Putamen (tissue), 1 donor: ENCODE data around the gene SLC34A3.
A peak's percentile ranks its signal among the peaks of the same experiment; 100 is the strongest.

Experiments used
- DNase-seq: peaks from one replicate; pipeline ENCODE4 v3.0.0-alpha.2; 2016; ENCODE audit warnings: low spot score

SLC34A3 gene

DNA sequence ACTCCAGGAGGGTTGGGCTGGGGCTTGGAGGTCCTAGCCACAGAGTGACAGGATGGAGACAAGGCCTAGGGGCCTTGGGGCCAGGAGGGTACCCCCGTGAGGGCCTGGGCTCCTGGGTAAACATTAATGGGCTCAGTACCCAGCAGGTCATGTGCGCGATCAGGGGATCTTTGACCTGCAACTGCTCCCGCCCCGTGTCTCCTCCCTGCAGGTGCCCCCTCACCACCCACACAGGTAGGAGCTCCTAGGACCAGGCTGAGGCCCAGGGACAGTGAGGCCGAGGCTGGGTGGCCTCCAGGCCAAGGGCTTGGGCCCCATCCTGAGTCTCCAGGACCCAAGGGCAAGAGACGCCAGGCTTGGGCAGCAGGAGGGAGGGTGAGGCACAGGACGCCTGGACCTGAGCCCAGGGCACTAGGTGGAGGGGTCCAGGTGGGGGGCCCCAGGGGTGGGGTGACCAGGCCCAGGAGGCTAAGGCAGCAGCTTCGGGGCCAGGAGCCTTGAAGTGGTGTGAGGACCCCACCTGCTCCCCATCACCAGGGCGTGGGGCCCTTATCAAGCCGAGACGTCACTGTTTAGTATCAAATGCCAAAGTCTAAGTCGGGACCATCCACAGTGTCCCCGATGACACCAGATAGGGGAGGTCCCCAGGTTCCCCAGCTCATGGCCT lies at the start of gene SLC34A3:
TSS of gene SLC34A3 (plus strand) at position 197 of the 667 bp plus-strand sequence. CDS start 802 bp downstream, outside the sequence.
- no peak for DNase-seq

DNA sequence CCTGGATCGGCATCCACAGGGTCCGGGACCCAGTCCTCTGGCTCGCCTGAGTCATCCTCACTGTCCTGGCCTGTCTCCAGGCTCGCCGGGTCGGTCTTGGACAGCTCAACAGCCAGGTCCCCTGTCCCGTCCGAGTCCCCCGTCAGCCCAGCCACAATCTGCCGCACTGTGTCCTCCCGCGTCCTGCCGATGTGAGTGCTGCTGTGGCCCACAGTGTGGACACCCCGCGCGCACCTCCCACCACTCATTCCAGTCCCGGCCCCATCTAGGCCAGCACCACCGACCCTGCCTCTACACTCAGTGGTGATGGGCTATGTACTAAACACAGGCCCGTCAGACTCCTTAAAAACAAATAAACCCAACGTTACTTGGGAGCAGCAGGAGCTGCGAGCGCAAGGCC lies 49.0 kb upstream of the SLC34A3 start:
- no peak for DNase-seq

DNA sequence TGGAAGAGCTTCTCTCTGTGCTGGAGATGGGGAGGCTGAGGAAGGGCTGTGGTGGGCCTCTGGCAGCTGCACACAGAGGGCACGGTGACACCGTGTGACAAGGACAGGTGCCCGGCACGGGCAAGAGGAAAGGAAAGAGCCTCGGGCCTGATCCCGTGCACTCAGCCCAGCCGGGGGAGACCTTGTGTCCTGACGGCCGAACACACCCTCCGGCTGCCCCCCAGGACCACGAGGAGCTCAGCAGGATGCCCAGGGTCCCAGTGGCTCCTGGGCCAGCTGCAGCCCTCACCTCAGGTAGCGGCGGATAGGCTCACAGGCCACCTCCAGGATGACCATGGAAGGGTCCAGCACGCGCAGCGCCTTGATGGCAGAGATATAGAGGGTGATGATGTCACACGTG lies 47.9 kb upstream of the SLC34A3 start:
- DNase-seq, result no peak

DNA sequence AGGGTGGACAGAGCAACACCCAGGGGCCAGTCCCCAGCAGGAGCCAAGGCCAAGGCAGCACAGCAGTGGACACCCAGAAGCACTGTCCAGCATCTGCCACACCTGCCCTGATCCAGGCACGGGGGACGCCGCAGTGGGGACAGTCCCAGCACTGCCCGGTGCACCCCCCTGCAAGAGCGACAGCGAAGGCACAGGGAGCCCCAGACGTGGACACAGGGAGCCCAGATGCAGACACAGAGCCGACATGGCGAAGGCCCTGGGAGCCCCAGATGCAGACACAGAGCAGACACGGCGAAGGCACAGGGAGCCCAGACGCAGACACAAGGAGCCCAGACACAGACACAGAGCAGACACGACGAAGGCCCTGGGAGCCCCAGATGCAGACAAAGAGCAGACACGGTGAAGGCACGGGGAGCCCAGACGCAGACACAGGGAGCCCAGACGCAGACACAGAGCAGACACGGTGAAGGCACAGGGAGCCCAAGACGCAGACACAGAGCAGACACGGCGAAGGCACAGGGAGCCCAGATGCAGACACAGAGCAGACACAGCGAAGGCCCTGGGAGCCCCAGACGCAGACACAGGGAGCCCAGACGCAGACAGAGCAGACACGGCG lies 46.6 kb upstream of the SLC34A3 start:
- no peak for DNase-seq

DNA sequence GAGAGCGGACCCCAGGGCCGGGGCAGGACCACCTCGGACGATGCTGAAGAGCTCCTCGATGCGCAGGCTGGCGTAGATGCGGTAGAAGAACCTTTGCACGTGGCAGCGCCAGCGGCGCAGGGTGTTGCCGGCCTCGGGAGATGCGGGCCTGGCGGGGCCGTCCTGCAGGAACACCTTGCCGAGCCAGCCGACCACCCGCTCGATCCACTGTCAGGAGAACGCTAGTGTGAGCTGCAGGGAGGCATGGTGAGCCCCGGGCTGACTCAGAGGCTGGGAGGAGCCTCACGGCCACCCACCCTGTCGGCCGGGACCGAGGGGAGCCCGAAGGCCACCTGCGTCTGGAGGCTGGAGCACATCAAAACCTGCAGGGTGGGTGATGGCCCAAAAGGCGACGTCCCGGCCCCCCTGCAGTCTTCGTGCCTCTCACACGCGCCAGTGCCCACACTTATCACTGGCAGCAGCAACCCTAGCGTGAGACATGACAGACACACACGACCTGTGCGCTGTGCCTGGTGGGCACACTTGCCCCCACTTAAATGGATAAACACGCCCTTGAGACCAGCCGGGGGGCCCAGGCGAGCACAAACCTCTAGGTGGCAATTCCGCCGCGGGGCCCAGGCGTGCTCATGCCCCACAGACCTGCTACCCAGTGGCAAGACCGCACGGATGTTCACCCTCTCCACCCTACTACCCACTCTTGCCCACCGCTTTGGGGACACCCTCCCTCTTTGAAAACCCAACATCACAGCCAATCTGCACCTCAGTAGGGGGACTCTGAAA lies 45.6 kb upstream of the SLC34A3 start:
- DNase-seq, result no peak

DNA sequence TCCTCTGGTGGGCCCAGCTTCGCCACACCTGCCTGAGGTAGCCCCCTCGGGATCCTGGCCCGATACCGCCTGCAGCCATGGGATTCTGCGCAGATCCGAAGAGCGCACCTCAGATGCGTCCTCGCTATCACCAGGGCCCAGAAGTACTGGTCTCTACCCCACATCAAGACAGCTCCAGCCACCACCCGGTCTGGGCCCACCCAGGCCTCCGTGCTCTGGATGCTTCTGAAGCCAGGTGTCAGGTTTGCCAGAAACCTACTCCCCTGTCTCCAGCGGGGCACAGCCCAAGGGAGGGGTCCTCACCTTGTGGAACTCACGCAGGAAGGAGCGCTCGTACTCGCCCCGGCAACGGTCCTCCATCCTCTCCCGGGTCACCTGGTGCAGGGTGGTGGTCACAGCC lies 44.8 kb upstream of the SLC34A3 start:
- no peak for DNase-seq

DNA sequence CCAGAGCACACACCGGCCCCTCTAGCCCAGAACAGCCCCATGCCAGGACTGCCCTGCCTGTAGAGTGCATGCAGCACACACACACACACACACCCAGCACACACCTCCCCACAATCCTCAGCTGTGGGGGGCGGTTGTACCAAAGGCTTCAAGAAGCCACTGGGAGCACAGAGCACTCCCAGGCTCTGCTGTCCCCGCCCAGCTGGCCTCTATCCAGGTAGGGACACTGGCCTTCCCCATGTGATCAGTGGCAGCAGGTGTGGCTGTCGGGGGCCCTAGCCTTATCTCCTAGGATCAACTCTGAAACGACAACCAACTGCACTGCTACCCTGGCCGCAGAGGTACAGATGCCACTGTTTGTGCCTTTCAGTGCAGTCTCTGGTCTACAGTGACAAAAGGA lies 44.3 kb upstream of the SLC34A3 start:
- DNase-seq, result no peak

DNA sequence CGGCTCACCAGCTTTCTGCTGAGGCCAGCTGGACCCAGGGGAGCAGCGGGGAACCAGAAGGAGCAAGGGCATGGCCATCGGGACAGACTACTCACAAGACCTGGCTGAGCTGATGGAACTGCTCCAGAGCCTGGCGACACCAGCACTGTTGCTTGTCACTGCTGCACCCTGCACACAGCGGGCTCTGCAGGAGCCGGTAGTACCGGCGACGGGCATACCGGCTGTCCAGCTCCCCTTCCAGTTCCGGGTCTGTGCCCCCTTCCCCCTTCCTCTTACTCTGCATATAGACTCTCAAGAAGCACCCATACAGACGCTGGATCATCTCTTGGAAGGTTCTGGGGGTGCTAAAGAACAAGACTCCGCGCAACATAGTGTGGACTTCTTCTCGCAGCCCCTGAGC lies 43.3 kb upstream of the SLC34A3 start:
- DNase-seq, result no peak

DNA sequence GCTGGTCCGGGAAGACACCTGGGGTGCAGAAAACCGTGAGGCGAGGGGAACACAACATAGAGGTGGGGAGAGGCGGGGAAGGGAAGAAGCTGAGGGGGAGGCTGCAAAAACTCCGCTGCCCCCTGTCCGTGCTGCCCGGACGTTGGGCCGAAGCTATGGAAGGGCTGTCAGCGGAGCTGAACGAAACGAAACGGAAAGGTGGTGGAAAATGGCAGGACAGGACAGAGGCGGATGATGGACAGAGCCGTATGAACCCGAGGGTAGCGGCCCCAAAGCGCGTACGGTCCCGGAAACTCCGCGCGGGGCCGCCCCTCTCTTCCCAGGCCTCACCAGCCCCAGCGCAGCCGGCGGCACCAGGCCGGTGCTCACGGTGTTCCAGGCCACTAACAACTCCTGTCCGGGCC lies 42.6 kb upstream of the SLC34A3 start:
- DNase-seq, result no peak

DNA sequence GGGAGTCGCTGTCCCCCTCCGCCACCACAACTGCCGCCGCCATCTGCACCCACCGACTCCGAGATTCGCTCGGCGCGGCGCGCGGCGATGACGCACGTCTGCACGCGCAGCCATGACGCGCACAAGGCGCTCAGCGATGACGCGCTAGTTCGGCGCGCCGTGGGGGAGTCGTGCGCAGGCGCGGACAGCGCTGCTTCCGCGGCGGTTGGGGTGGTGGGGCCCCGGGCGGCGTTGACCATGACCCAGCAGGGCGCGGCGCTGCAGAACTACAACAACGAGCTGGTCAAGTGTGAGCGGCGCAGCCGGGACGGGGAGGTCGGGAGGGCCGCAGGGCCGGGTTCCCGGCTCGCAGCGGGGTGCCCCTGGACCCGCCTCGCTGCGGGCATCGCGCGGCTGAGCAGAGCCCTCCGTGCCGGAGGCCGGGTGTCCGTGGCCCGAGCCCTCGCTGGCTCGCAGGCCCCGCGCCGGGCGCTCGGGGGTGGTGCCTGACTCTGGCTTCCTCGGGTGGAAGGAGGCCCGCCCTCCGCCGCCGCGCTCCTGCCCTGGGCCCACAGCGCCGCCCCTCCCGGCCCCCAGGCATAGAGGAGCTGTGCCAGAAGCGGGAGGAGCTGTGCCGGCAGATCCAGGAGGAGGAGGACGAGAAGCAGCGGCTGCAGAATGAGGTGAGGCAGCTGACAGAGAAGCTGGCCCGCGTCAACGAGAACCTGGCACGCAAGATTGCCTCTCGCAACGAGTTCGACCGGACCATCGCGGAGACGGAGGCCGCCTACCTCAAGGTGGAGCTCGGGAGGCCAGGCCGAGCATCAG lies 42.0 kb upstream of the SLC34A3 start, which contains the start of the genes ANAPC2 and SSNA1:
TSS of gene ANAPC2 (minus strand) at position 71 of the 807 bp plus-strand sequence. CDS start at position 43, 28 bp downstream.
TSS of gene SSNA1 (plus strand) at position 187 of the 807 bp plus-strand sequence. CDS start at position 238, 51 bp downstream.
- peak; percentile 93 for DNase-seq

DNA sequence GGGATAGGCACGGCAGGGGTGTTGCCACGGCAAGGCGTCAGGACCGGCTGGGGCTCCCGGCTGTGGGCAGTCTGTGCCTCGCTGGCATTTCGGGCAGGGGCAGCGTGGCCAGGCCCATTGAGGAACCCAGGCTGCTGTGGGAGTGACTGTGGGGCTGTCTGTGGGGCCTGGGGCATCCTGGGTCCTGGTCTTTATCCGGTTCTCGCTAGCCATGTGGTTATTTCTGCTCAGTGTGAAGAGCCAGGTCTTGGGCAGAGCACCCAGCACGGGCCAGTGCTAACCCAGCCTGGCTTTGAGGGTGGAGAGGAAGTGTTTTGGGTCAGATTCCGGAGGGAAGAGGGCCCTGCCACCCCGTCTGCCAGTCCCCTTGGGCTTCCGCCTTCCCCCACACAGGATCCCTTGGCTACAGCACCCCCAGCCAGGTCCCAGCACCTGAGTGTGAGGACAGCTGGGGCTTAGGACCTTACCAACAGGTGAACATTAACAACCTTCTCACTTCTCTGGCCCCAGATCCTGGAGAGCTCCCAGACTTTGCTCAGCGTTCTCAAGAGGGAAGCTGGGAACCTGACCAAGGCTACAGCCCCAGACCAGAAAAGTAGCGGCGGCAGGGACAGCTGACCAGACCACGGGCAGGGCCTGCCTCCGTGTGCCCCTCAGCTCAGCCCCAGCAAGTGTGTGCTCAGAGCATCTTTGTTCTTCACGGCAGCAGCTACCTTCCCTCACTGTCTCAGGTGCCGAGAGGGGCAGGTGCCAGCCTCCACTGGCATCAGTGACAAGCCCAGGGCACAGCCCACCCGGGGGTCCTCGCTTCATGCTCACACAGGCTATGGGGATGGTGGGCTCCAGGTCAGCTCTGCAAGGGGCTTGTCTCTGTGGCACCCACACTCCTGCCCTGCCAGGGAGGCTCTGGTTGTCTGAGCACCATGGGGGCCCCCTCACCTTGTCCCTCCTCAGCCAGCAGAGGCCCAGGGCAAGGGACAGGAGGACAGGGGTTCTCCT lies 41.1 kb upstream of the SLC34A3 start:
- no peak for DNase-seq

DNA sequence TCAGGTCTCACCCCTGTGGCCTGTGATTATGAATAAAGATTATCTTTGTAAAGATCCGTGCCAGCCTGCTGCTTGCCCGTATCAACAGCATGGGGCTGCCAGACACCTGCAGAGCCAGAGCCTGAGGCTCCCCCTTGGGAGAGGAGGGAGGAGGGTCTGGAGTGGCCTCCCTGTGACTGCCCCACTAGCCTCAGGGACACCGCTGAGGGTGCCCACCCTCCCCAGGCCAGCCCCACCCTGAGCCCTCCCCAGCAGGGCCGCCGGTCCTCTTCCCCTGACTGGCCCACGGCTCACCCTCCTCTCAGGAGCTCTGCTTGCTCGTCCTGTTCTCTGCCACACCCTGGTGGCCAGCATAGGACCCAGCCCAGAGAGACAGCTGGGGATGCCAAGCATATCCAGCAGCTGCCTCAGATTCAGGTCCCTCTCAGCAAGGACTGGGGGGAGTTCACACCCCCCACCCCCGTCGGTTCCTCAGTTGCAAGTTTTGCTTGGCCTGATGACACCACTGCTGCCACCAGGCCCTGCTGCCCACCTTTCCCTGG lies 40.3 kb upstream of the SLC34A3 start:
- DNase-seq, result no peak

DNA sequence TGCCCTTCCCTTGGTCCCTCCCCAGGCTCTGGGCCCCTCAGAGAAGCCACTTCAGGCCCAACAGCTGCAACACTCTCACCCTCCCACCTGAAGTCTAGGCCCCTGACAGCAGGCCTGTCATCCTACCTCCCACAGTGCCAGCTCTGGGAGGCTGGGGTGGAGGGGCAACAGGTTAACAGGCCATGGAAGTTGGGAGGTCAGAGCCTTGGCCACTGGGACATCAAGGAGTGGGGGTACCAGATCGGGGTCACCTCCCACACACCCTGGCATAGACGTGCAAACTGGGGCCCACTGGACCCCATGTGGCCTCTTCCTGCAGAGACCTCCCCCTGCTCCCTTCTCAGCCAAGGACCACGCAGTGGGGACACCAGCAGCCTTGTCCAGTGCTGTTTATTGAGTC lies 39.5 kb upstream of the SLC34A3 start:
- no peak for DNase-seq

DNA sequence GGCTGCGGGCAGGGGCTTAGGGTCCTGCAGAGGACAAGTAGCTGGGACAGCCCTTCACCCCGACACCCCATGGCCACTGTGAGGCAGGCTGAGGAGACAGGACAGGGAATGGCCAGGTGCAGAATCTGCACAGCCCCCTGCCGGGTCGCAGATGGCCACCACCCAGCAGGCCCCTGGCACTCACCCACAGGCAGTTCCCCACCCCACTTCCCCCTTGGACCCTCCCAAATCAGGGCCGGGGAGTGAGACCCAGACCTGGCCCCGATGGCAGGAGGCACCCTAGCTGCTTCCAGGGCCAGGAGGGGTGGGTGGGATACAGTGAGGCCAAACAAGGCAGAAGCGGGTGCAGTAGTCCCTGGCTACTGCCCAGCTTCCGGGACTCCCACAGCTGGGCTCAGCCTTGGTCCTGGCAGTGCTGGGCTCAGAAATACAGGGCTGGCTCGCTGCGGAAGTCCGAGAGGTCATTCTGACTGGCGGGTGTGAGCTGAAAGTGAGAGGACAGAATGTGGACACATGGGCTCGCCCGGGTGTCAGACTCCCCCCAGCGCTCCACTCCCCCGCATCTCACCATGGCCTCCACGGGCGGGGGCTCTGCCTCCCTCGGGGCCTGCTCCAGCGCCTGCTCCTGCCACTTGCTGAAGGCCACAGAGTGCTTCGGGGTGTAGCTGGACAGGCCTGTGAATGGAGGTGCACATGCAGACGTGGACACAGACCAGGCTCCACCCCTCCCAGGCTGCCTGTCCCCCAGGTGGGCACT lies 38.8 kb upstream of the SLC34A3 start:
- DNase-seq, result peak; percentile 89

DNA sequence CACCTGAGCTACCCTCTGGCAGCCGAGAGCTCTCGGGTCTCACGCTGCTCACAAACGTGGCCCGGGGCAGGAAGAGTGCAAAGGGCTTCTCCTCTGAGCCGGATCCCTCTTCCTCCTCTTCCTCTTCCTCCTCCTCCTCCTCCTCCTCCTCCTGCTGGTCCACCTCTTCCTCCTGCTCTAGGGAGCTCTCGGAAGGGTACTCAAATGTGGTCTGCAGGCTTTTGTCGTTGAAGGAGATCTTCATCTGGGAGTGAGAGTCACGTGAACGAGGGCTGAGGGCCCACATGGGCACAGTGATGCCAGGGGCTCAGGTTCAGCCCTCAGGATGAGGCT lies 38.3 kb upstream of the SLC34A3 start:
- DNase-seq, result no peak

DNA sequence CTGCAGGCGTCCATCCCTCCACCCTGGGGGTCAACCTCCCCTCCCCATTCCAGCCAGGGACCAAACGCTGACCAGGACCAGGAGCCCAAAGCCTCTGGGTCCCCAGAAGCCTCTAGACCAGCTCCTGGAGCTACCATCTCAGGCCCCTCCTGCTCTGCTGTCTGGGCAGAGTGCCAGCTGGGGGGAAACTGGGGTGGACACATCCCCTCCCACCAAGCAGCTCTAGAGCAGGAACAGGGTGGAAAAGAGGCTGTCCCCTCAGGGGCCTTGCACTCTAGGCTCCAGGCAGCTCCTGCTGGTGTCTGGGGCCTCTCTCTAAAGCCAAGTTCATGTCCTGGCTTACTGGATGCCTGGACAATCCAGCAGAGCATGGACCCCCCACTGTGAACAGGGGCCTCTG lies 37.8 kb upstream of the SLC34A3 start:
- no peak for DNase-seq

DNA sequence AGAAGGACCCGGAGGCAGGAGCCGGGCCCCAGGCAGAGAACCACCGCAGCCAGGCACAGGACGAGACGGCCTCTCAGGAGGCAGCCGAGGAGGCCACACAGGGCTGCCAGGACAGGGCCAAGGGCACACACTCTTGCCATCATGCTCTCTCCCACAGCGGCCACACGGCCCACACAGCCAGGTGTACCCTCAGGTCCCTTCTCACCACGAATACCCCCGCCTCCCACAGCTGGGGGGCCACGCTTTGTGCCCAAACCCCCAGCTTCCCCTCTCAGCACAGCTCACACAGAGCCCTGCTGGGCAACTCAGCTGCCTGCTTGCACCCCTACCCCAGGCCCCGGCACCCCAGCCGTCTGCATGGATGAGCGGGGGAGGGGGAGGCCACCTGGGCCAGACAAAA lies 36.9 kb upstream of the SLC34A3 start:
- DNase-seq, result no peak

DNA sequence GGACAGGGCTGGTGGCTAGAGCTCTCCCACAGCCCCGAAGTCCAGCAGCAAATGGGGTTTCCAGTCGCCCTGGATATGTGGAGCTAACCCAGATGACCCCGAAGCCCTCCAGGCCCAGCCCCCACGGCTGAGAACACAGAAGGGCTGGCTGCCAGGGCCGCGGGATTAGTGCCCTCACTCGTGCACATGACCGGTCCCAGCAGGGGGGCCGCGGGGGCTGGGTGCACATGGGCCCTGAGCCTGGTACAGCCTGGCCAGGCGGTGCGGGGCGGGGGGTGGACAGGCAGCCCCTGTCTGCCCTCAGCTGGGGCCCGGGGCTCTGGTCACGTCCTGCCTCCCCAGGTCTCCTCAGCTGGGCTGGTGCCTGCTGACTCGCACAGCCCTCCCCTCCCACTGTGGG lies 36.3 kb upstream of the SLC34A3 start:
- peak; percentile 93 for DNase-seq

DNA sequence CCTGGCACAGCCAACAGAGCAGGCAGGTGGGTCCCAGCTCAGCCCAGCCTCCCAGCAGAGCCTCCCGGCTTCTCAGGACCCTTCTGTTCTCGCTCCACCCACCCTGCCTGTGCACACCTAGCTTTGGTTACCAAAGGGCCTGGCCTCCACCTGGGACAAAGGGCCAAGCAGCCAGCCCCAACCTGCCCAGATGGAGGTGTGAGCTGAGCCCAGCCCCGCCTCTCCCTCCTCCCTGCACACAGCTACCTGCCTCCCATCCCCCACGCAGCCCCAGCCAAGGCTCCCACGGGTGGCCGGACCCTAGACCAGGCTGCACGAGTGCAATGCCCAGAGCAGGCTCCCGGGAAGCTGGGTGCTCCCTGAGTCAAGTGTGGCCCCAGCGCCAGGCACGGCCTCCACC lies 35.8 kb upstream of the SLC34A3 start:
- no peak for DNase-seq
